Measurements from ENCODE around the gene NR6A1. TPM values are rescaled to one million over a fixed set of nuclear protein-coding genes. Genes with fewer than 3 reads are reported as not detected.

NR6A1 gene
- total and polyA plus RNA-seq, 12 donors: 0.29 to 2.0 (median 1.2) TPM

GRCh38 chr9:124518116-124518515, 253.0 kb downstream of the NR6A1 start:
- intact Hi-C loops (cut with DNase I): no loop called here
- no peaks in the 10 kb centered on the region for H3K36me3 ChIP-seq

GRCh38 chr9:124517600-124517999, 253.5 kb downstream of the NR6A1 start:
- Histone ChIP-seq H3K27ac (no peak overlapping the region), H3K36me3 (no peaks in the 10 kb centered on the region), H3K4me3 (no peak overlapping the region), H3K9me3 (no peaks in the 10 kb centered on the region), H3K4me1 (peaks cover 0 to 16% (median 10%) of the 10 kb centered on the region in 9 donors), H3K27me3 (peaks cover 0 to 4% (median 0%) of the 10 kb centered on the region in 7 donors)
- intact Hi-C loops (cut with DNase I): no loop called here
- no peak for DNase-seq
- ATAC-seq: no peak
- no peak for TF ChIP-seq CTCF (IDR thresholded peaks at IDR 0.05)
- 73 to 79% methylated on average over 5 of the region's 5 CpGs for WGBS, 2 donors

More at GRCh38 chr9:124518116-124518515, 253.0 kb downstream of the NR6A1 start:
- H3K4me3 ChIP-seq: no peak overlapping the region
- no peak overlapping the region for H3K27ac ChIP-seq
- ATAC-seq (no peak), DNase-seq (no peak)
- TF ChIP-seq CTCF (IDR thresholded peaks at IDR 0.05): no peak
- peaks cover 0 to 13% (median 10%) of the 10 kb centered on the region in 9 donors for H3K4me1 ChIP-seq
- 91% methylated on average over 7 of the region's 7 CpGs for WGBS, 2 donors
- no peaks in the 10 kb centered on the region for H3K9me3 ChIP-seq
- peaks cover 0 to 4% (median 0%) of the 10 kb centered on the region in 7 donors for H3K27me3 ChIP-seq

GRCh38 chr9:124514874-124515273, 256.2 kb downstream of the NR6A1 start:
- Histone ChIP-seq H3K27ac (no peak overlapping the region), H3K36me3 (no peaks in the 10 kb centered on the region), H3K4me1 (peaks cover 0 to 20% (median 10%) of the 10 kb centered on the region in 9 donors), H3K9me3 (no peaks in the 10 kb centered on the region), H3K27me3 (peaks cover 0 to 4% (median 0%) of the 10 kb centered on the region in 7 donors), H3K4me3 (no peak overlapping the region)
- intact Hi-C loops (cut with DNase I): no loop called here
- WGBS, 2 donors: 85 to 86% methylated on average over 5 of the region's 5 CpGs
- ATAC-seq (no peak), DNase-seq (no peak)
- TF ChIP-seq CTCF (IDR thresholded peaks at IDR 0.05): no peak

- WGBS, 2 donors: 86 to 88% methylated on average over 4 of the region's 4 CpGs
- no peak for TF ChIP-seq CTCF (IDR thresholded peaks at IDR 0.05)
- Histone ChIP-seq H3K4me1 (peaks cover 0 to 20% (median 10%) of the 10 kb centered on the region in 9 donors), H3K36me3 (no peaks in the 10 kb centered on the region), H3K9me3 (no peaks in the 10 kb centered on the region), H3K27ac (no peak overlapping the region), H3K27me3 (peaks cover 0 to 4% (median 0%) of the 10 kb centered on the region in 7 donors), H3K4me3 (no peak overlapping the region)
- no peak for ATAC-seq
- no peak for DNase-seq
- intact Hi-C loops (cut with DNase I): no loop called here
These were observed 257.0 kb downstream of the NR6A1 start for GRCh38 chr9:124514125-124514524.

Measured in heart right ventricle (tissue), 16 donors.